Activated naive CD4-positive, alpha-beta T cell treated with anti-CD3 and anti-CD28 coated beads, Interleukin-2, amount 50 U/mL, for 72 hours (primary cell): ENCODE results near the gene AJAP1. TPM values are rescaled to one million over a fixed set of nuclear protein-coding genes. Genes with fewer than 3 reads are reported as not detected.

Source experiments
- ATAC-seq, 2 donors: fragments of 150-1000 bp; cut with Tn5 transposase; 2 replicates each; pipeline ENCODE4 v1.10.0; 2021; ENCODE audit warnings: mild to moderate bottlenecking in 2 of 2, moderate library complexity in 2 of 2
- DNase-seq, 2 donors: peaks; one replicate each; pipeline ENCODE4 v3.0.0; 2021 to 2022; ENCODE audit warnings: low spot score in 2 of 2
- H3K27ac Mint-ChIP-seq, 2 donors: one replicate each; pipeline ENCODE4 v1.8.0; 2022; ENCODE audit warnings: mild to moderate bottlenecking in 2 of 2, mixed read lengths in 2 of 2
- H3K36me3 Mint-ChIP-seq, 2 donors: one replicate each; pipeline ENCODE4 v1.8.0; 2022; ENCODE audit warnings: mixed read lengths in 2 of 2
- H3K9me3 Mint-ChIP-seq, 2 donors: one replicate each; pipeline ENCODE4 v1.8.0; 2022; ENCODE audit warnings: mixed read lengths in 2 of 2
- total RNA-seq, 2 donors: library from RNA; stranded (reverse); gene quantifications; one replicate each; pipeline ENCODE4 v1.2.3, GENCODE V29; 2022

The AJAP1 gene
- total RNA-seq, 2 donors from 2014 or later, result 0.21 TPM; not detected in 1

DNA sequence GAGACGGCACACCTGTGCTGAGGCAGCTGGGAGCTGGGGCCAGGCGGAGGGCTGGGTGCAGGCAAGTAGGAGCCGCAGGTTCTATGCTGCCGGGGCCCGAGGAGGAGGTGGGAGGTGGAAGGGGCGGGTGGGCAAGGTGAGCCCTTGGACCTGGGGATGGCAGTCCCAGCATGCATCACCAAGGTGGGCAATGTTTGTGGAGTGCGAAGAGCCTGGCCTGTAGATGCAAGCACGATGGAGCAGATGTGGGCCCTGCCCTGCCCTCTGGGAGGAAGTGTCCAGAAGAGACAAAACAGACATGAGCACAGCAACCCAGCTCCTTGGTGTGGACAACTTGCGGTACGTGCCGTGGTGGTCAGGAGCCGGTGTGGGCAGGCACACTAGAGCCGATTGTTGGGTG is 28.3 kb upstream of the AJAP1 start:
- no peak overlapping the region for H3K27ac Mint-ChIP-seq
- H3K9me3 Mint-ChIP-seq, result no peaks in the 10 kb centered on the region
- no peak for ATAC-seq
- no peaks in the 10 kb centered on the region for H3K36me3 Mint-ChIP-seq
- DNase-seq, result no peak

DNA sequence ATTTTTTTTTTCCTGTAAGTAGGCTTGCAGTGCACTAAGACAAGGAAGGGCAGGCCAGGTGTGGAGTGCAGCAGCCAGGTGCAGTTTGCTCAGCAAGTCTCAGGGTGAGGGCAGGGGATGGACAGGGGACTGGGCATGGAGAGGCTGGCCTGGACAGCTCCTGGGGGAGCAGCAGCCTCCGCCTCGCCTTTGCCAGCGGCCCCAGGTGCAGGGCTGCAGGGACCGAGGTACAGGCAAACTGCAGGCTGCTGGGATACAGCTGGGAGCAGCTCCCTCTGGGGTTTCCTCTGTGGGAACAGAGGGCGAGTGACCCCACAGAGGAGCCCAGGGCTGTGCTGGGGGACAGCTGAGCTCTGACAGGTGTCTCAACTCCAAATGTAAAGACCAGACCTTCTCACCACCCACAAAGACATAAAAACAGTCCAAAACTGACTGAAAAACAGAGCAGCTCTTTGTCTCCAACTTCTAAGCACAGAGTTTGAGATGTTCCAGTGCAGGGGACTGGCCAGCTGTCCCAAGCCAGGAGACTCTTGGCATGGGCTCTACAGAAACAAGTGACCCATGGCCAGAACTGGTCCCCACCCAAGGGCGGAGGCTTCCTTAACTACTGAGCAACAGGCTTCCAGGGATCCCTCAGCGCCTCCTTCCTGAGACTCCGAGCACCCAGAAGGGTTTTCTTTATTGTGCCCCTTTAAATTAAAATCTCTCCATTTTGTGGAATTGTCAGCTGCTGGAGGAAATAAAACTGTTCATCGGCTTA is 27.7 kb upstream of the AJAP1 start:
- Mint-ChIP-seq H3K9me3 (no peaks in the 10 kb centered on the region), H3K36me3 (no peaks in the 10 kb centered on the region), H3K27ac (no peak overlapping the region)
- no peak for DNase-seq
- no peak for ATAC-seq

DNA sequence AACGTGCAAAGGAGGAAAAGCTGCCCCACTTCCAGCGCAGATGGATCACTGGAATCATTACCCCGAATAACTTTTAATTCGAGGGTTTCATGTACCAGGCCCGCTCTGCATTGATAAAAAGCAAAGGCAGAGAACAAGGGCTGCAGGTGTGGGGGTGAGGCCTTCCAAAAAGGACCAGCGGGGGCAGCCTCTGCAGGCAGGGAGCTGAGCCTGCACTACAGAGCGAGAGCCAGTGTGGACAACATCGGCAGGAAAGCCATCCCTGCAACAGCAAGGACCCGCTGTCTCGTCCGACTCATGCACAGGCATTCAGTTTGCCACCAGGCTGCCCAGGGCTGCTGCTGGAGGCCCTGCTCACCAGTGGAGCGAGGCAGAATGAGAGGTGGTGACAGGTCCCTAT is 27.1 kb upstream of the AJAP1 start:
- Mint-ChIP-seq H3K9me3 (no peaks in the 10 kb centered on the region), H3K36me3 (no peaks in the 10 kb centered on the region)
- no peak for ATAC-seq

DNA sequence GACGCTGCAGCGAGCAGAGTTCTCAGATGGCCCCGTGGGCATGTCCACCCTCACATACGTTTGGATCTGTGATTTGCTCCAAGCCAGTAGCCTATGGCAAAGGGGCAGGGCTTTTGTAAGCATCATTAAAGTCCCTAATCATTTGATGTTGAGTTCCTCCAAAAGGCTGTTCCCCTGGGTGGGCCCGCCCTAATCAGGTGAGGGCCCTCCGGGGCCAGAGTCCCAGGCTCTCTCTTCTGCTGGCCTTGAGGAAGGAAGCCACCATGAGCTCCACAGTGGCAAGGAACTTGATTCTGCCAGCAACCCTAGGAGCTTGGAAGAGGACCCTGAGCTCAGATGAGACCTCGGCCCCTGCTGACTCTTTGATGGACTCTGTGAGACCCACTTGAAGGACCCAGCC is 25.4 kb upstream of the AJAP1 start:
- H3K36me3 Mint-ChIP-seq, result no peaks in the 10 kb centered on the region
- no peak overlapping the region for H3K27ac Mint-ChIP-seq
- DNase-seq, result no peak
- no peak for ATAC-seq
- H3K9me3 Mint-ChIP-seq, result no peaks in the 10 kb centered on the region

More for the DNA sequence above, 27.1 kb upstream of the AJAP1 start:
- DNase-seq, result no peak
- H3K27ac Mint-ChIP-seq, result no peak overlapping the region

DNA sequence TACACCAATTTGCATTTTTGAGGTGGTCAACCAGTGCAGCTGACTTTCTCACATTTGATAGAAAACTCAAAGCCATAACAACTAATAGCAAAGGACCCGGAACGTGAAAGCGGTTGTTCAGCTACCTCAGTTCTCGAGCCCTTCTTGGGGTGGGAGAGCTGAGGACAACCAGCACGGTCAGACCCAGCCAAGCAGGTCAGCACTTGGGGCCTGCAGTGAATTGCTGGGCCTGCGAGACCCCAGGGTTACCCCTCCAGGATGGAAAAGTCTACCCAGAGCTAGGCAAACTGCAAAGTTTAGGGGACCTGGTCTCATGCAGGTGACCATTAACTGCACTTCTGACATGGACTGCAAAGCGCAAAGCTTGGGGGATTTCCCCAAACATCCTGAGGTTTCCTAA is 23.8 kb upstream of the AJAP1 start:
- H3K36me3 Mint-ChIP-seq, result no peaks in the 10 kb centered on the region
- no peak for ATAC-seq

DNA sequence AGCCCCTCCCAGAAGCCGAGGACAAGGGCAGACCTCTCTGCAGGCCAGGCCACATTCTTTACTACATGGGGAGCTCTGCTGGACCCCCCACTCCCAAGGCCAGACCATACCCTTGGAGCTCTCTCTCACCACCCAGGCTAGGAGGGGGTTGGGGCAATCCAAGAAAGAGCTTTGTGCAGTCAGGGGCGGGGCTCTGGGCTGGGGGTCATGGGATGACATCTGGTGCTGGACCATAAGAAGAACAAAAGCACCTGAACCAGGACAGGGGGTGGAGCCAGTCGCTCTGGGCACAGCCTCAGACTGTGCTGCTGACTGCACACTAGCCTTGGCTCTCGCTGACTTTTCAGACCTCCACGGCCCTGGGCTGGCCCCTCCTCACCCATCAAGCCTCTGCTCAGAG is 23.1 kb upstream of the AJAP1 start:
- Mint-ChIP-seq H3K36me3 (no peaks in the 10 kb centered on the region), H3K9me3 (no peaks in the 10 kb centered on the region), H3K27ac (no peak overlapping the region)
- ATAC-seq, result no peak
- no peak for DNase-seq

More for the DNA sequence above, 23.8 kb upstream of the AJAP1 start:
- DNase-seq, result no peak
- no peak overlapping the region for H3K27ac Mint-ChIP-seq
- no peaks in the 10 kb centered on the region for H3K9me3 Mint-ChIP-seq

DNA sequence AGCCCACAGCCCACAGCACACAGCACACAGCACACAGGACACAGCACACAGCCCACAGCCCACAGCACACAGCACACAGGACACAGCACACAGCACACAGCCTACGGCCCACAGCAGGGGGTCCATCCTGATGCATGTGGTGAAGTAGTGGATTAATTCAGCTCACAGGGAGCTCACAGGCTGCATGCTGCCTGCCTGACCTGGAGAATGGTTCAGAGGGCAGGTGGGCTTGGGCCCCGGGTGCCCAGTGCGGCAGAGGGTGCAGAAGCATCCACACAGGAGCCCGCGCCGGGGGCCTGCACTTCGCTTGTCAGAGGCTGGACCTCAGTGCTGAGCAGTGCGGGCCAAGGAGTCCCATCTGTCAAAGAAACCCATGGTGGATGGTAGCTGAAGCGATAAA is 21.1 kb upstream of the AJAP1 start:
- Mint-ChIP-seq H3K27ac (no peak overlapping the region), H3K36me3 (no peaks in the 10 kb centered on the region), H3K9me3 (no peaks in the 10 kb centered on the region)
- no peak for DNase-seq
- no peak for ATAC-seq

DNA sequence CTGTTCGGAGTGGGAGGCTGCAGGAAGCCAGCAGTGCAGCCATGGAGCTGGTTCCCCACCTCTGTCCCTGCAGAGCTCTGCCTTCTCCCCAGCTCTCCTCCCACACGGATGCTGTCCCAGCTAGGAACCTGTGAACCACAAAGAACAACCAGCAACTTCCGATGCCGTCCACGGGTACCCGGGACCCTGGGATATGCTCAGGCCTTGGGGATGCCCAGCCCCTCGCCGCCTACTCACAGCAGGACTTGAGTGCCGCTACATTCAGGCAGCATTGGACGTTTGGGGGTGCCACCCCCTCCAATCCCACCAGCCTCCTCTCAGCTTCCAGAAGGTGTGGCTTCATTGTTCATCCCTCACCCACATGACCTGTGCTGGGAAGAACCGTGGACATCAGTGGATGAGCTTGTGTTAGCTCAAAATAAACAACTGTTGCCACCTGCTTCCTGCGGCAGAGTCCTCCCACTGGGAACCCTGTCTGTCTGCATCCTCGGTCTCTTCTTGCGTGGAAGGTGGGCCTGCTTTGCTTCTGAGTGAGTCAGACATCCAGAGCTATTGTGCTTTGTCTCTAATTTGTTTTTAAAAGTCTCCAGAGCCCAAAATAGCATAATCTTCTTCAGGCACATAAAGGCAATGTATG is 20.1 kb upstream of the AJAP1 start:
- Mint-ChIP-seq H3K36me3 (no peaks in the 10 kb centered on the region), H3K9me3 (no peaks in the 10 kb centered on the region), H3K27ac (no peak overlapping the region)
- DNase-seq, result no peak
- no peak for ATAC-seq

DNA sequence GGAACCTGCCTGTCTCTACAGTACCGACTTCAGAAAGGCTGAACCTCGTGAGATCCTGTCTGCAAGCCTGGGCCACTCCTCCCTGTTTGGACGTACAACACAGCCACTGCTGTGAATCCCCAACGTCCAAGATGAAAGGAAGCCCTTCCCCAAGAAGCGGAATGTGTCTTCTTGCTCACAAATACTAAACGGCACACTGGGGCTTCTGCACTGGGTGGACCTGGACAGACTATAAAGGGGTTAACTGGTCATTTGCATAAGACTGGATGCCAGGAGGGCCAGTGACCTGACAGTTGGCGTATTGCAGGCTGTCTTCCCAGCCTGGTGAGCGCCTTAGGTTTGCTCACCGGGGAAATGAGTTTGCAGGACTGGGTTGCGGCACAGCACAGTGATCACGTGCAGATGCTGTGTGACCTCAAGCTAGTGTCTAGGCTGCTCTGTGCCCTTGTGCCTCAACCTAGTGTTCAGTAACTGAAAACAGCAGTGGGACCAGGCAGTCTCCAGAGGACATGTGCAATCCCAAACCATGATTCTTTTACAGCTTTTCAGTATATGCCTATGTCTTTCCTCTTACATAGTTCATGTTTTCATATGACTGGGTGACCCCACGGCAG is 19.5 kb upstream of the AJAP1 start:
- Mint-ChIP-seq H3K36me3 (no peaks in the 10 kb centered on the region), H3K27ac (no peak overlapping the region), H3K9me3 (no peaks in the 10 kb centered on the region)
- ATAC-seq, result no peak
- DNase-seq, result no peak

DNA sequence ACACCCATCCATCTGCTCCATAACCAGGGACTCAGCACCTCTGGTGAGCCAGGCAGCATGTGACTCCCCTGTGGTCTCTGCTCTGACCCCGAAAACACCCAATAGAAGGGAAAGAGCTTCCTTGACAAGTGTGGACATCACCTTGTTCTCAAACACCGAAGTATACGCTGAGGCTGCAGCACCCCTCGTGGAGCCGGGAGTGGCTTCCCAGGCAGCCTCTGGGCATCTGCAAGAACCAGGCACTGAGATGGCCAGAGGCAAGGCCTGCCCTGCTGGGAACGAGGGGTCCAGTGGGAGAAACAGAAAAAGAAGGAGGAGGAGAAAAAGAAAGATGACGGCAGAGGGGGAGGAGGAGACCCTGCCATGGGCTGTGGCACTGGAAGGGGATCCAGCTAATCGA is 18.2 kb upstream of the AJAP1 start:
- ATAC-seq, result no peak
- no peak for DNase-seq
- Mint-ChIP-seq H3K36me3 (no peaks in the 10 kb centered on the region), H3K27ac (no peak overlapping the region), H3K9me3 (no peaks in the 10 kb centered on the region)

DNA sequence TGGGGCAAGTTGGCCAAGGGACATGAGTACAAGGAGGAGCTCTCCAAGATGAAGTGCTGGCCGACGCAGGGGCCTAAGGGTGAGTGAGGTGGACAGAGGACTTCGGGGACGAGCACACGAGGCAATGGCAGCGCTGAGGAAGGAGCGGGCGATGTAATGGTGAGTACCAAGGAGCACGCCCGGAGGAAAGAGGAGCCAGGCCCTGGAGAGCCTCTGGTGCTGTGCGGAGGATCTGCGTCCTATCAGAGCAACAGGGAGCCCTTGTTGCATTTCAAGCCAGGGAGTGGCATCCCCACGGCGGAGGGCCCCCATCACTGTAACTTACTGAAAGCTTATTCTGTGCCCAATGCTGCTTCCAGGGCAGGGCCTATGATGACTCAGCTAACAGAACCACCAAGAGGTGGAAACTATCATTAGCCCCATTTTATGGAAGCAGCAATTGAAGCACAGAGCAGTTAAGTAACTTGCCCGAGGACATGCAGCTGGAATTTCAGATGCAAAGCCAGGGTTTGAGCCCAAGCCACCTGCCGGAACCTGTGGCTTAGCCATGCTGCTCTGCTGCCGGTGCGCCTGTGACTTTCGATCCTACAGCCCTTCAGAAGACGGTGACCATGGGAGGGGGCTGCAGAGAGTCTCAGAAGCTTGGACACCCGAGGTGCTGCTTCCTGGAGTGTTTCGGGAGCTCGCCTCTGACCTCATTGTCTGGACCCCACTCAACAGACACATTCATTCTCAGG is 17.6 kb upstream of the AJAP1 start:
- no peak for ATAC-seq

DNA sequence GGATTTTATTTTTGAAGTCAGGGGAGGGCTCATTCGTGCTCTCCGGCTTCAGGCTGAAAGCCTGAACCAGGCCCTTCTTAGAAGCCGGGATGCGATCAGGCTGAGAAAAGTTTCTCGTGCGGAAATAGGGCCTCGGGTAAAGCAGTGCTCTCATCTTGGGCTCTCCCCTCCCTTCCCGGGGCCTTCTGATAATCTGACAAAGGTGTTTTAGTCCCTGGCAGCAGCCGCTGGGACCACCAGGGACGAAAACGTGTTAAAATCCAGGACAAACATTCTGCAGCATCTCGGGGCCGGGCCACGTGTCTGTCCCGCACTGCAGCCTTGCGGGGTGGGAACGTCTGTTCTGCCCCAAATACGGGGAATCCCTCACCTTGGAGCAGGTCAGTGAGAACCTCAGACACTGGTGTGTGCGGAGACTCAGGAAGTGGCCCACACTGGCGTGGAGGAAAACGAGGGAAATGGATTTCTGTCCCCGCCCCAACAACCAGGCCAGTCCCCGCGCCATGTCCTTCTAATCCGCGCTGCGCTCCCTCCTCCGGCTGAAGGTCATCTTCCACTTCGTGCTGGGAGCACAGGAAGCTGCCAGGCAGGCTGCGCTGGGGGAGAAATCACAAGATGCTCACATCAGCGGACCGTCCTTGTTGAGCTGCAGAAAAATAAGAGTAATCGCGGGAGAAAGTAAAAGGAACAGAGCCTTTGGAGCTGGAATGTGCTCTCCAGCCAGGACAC is 16.6 kb upstream of the AJAP1 start:
- H3K36me3 Mint-ChIP-seq, result no peaks in the 10 kb centered on the region
- no peak for DNase-seq
- H3K9me3 Mint-ChIP-seq, result no peaks in the 10 kb centered on the region
- no peak for ATAC-seq
- H3K27ac Mint-ChIP-seq, result no peak overlapping the region

More for the DNA sequence above, 17.6 kb upstream of the AJAP1 start:
- Mint-ChIP-seq H3K27ac (no peak overlapping the region), H3K9me3 (no peaks in the 10 kb centered on the region), H3K36me3 (no peaks in the 10 kb centered on the region)
- no peak for DNase-seq

DNA sequence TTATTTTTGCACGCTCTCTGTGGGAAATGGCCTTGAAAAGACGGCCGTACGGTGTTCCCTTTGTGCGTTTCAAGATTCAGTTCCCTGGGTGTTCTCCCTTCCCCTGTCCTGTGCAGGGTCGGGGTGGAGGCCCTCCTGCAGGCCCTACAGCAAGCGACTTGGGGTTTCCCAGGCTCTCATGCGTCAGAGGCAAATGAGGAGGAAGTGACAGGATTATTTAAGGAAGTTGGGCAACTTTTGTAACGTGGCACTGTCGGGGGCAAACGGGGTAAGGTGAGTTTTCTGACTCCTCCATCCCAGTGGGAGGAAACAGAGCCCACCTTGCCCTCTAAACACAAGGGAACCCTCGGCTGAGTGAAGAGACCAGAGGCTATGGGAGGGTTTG is 16.1 kb upstream of the AJAP1 start:
- H3K9me3 Mint-ChIP-seq, result no peaks in the 10 kb centered on the region

DNA sequence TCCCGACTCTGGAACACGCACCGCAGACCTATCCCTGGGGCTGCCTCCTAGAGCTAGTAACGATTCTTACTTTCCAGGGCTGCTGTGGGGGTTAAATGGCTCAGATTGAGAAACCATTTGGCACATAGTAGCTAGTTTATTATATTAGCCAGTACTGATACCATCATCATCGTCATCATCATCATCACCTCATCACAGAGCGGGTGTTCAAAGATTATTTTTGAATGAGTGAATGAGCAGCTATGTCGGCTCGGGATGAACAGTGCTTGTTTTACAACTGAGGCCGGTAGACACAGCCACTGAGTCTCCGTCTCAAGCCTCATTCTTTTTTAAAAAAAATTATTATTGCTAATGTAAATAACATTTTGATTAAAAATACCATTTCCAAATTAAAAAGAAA is 13.5 kb upstream of the AJAP1 start:
- Mint-ChIP-seq H3K9me3 (no peaks in the 10 kb centered on the region), H3K36me3 (no peaks in the 10 kb centered on the region), H3K27ac (no peak overlapping the region)
- no peak for DNase-seq
- no peak for ATAC-seq

More for the DNA sequence above, 16.1 kb upstream of the AJAP1 start:
- no peaks in the 10 kb centered on the region for H3K36me3 Mint-ChIP-seq
- H3K27ac Mint-ChIP-seq, result no peak overlapping the region
- ATAC-seq (no peak), DNase-seq (no peak)

DNA sequence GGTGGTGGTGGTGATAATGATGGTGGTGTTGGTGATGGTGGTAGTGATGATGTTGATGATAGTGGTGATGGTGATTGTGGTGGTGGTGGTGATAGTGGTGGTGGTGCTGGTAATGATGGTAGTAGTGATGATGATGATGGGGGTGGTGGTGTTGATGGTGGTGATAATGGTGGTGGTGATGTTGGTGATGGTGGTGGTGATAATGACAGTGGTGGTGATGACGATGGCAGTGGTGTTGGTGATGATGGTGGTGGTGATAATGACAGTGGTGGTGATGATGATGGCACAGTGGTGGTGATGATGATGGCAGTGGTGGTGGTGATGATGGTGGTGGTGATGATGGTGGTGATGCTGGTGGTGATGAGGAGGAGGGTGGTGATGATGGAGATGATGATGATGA is 7.0 kb upstream of the AJAP1 start:
- no peak overlapping the region for H3K27ac Mint-ChIP-seq
- no peaks in the 10 kb centered on the region for H3K36me3 Mint-ChIP-seq
- ATAC-seq, result no peak
- H3K9me3 Mint-ChIP-seq, result no peaks in the 10 kb centered on the region
- no peak for DNase-seq

DNA sequence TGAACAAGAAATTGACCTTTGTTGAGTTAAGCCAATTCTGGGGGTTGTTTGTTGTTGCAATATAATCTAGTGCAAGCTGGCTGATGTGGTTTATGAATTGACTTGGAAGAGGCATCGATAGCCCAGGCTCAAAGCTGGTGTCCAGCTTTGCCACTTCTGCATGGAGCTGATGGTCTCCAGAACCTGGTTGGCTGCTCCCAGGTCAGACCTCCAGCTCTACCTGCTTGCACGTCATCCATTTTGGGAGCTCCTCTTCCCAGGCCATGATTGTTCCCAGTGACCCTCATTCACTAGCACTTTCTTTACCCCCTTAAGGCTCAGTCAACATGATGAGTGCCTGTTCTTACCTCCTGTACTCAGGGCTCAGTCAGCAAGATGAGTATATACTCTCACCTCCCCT is 5.8 kb upstream of the AJAP1 start:
- ATAC-seq (no peak), DNase-seq (no peak)
- no peaks in the 10 kb centered on the region for H3K9me3 Mint-ChIP-seq
- H3K36me3 Mint-ChIP-seq, result no peaks in the 10 kb centered on the region
- H3K27ac Mint-ChIP-seq, result no peak overlapping the region

DNA sequence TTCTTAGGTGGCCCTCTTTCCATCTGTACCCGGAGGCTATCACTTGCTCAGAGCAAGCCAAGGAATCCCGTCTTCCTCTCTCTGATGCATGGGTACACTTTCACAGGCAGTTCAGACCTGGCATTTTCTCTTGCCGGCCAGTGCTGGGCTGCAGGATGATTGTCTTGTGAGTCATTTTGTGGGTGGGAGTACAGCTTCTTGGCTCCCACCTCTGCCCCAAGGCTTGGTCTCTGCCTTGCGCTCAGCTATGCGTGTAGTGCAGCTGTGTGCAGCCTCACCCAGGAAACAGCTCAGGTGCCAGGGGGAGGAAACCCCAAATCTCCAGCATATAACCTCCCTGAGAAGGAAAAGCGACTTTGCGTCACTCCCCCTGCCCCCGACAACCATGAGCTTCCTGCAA is 3.9 kb upstream of the AJAP1 start:
- H3K27ac Mint-ChIP-seq, result no peak overlapping the region
- H3K36me3 Mint-ChIP-seq, result no peaks in the 10 kb centered on the region
- DNase-seq, result no peak
- ATAC-seq, result no peak
- no peaks in the 10 kb centered on the region for H3K9me3 Mint-ChIP-seq
